Astrocyte of the hippocampus (primary cell): Measurements from ENCODE around the gene GIMAP8.
"Not testable (repeated sequence)": the region's sequence is repeated elsewhere in the genome, so short reads cannot be mapped to it uniquely, and the experiment has no call there.

Experiments used
- DNase-seq: peaks from one replicate; pipeline ENCODE4 v3.0.0; 2011; ENCODE audit warnings: low read depth, low spot score

The GIMAP8 gene

GRCh38 chr7:150464962-150465361 is 14.5 kb downstream of the GIMAP8 start:
- no peak for DNase-seq

DNA sequence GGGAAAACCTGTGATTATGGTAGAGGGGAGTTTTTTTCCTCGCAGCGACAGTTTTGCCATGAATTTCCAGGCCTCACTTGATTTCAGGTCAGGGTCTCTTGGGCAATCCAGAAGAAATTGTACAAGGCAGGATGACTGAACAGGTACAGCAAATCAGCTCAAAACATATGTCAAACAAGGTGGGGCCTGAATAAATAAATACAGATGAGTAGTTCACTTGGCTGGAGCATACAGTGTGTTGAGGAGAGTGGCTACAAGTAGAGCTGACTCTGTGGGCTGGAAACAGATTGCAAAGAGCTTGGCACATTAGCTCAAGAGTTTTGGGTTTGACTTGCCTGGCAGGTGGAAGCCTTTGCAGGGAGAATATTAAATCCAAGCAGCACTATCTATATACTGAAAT is 15.0 kb downstream of the GIMAP8 start:
- no peak for DNase-seq

DNA sequence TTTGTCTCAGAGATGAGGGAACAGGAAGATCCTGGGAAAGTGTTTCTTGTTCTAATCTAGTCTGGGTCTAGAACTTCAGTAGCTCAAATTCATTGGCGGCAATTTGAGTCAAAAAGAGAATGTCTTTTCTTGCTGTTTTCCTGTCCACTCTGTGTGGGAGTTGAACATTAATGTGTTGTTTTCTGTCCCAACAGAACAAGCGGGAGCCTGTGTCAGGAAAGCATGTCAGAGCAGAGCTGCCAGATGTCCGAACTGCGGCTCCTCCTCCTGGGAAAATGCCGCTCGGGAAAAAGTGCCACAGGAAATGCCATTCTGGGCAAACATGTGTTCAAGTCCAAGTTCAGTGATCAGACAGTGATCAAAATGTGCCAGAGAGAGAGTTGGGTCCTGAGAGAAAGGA is 16.0 kb downstream of the GIMAP8 start:
- no peak for DNase-seq

DNA sequence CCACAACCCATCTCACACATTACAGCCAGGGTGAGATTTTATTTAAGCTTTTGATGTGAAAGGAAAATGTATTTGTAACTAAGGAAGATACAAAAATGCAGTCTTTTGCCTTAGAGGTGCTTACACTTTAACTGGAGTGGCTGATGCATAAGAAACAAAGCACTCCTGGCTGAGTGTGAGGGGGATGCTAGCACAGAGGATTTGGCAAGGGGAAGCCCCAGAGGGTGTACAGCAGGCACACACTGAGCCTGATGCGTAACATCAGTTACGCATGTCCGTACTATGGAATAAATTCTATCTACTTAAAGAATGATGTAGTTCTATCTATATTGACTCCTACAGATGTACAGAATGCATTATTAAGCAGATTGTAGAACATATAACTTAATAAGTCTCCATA is 17.8 kb downstream of the GIMAP8 start:
- DNase-seq = no peak

GRCh38 chr7:150471886-150472285 is 21.5 kb downstream of the GIMAP8 start:
- no peak for DNase-seq

DNA sequence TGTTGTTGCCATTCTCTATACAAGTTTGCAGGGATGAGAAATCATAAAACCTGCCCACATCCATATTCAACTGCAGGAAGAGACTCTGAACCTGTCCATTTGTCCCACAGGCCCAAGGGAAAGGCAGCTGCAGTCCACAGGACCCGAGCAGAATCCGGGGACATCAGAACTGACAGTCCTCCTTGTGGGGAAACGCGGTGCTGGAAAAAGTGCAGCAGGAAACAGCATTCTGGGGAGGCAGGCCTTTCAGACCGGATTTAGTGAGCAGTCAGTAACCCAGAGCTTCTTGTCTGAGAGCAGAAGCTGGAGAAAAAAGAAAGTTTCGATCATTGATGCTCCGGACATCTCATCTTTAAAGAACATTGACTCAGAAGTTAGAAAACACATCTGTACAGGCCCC is 23.5 kb downstream of the GIMAP8 start:
- no peak for DNase-seq

- no peak for DNase-seq
These were observed 25.9 kb downstream of the GIMAP8 start for GRCh38 chr7:150476285-150476684.

DNA sequence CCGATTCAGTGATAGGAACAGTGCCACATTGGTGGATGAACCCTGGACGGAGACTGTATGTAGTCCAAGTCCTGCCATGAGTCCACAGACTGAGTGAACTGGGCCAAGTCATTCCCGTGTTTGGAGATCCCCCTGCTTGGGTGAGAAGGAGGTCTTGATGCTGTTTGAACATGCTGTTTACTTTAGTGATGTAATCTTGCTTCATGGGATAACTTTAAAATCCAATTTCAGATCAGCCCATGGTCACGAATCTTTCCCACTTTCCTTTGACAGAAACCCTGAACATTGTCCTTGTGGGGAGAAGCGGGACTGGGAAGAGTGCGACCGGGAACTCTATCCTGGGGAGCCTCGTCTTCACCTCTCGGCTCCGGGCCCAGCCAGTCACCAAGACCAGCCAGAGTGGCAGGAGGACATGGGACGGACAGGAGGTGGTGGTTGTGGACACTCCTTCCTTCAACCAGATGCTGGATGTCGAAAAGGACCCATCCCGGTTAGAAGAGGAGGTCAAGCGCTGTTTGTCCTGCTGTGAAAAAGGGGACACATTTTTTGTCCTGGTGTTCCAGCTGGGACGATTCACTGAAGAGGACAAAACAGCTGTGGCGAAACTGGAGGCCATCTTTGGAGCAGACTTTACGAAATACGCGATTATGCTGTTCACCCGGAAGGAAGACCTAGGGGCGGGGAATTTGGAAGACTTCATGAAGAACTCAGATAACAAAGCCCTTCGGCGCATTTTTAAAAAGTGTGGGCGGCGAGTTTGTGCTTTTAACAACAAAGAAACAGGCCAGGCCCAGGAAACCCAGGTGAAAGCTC is 26.6 kb downstream of the GIMAP8 start:
- DNase-seq = no peak

- DNase-seq = no peak
These were observed 28.7 kb downstream of the GIMAP8 start for GRCh38 chr7:150479023-150479716.

DNA sequence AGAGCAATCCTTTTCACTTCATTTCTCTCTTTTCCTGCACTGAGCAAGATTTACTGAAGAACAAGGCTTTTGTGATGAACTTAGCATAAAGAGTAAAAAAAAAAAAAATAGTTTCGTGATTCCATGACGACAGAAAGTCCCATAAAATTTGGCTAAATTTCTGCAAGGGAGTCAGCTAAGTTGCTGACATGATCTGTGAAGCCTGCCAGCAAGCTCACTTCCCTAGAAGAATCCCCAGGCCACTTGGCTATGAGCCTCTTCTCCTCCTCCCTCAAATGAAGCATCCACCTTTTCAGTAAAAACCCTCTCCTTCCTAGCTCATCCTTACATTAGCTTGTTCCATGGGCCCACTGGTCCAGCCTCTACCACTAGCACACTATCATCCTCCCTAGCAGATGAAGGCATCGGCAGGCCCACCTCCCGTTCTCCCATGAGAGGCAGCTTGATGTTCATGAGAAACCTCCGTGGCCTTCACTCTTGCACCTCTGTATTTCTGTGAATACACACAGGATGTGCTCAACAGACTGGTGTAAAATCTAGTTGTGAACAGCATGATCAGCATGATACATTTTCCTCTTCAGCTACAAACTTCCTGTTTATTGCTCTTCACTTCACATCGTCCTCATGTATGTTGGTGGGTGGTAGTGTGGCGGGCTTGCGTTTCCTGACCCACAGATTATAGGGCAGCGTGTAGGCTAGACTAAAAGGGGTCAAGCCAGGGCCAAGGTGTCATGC is 30.9 kb downstream of the GIMAP8 start:
- DNase-seq = no peak

GRCh38 chr7:150481922-150482321 is 31.5 kb downstream of the GIMAP8 start:
- no peak for DNase-seq

GRCh38 chr7:150483514-150483913 is 33.1 kb downstream of the GIMAP8 start:
- not testable (repeated sequence) for DNase-seq

- not testable (repeated sequence) for DNase-seq
These were observed 33.6 kb downstream of the GIMAP8 start for GRCh38 chr7:150484071-150484470.

DNA sequence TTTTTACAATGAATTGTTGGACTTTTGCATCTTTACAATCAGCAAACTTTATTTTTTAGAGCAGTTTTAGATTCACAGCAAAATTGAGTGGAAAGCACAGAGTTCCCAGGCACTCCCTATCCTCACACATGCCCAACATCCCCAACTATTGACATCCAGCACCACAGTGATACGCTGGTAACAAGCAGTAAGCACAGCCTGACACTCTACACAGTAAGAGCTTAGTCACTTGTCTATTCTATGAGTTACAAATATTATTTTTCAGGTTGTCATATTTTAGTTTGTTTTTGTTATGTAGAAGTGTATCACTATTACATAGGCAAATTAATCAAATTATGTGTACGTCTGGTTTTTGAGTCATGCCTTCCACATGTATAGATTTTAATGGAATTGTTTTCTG is 37.2 kb downstream of the GIMAP8 start:
- DNase-seq = no peak

DNA sequence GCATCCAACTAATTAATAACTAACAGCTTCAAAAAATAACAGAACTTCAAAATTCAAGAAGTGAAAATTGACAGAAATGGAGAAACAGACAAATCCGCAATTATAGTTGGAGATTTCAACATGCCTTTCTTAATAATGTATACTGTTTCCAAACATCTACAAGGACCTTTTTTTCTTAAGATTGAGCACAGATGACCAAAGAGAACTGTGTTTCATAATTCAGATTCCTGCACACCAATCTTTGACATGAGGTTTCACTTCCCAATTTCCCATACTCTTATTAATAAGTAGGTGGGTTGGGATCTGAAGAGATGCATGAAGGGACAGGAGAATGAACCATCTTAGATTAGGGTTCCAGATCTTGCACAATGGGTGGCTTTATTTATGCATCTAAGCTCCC is 39.4 kb downstream of the GIMAP8 start:
- DNase-seq = no peak

DNA sequence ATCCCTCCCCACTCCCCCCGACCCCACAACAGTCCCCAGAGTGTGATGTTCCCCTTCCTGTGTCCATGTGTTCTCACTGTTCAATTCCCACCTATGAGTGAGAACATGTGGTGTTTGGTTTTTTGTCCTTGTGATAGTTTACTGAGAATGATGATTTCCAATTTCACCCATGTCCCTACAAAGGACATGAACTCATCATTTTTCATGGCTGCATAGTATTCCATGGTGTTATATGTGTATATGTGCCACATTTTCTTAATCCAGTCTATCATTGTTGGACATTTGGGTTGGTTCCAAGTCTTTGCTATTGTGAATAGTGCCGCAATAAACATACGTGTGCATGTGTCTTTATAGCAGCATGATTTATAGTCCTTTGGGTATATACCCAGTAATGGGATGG is 43.0 kb downstream of the GIMAP8 start:
- DNase-seq = not testable (repeated sequence)

DNA sequence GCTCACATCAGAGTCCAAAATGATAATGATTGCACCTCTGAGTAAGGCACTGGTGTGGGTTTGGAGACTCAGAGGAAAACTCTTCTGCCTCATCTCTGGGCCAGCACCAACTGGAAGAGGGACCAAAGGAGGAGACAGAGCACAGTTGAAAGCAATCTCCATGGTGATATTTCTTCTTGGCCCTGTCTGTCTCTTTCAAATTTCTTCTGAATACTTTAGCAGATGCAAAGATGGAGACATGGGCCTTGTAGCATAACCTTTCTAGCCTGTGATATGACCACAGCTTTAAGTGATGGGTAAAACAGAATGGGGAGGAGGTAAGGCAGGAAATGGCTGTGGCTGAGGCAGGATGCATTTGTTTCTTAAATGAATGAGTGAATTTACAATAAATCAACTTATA is 52.1 kb downstream of the GIMAP8 start:
- no peak for DNase-seq

DNA sequence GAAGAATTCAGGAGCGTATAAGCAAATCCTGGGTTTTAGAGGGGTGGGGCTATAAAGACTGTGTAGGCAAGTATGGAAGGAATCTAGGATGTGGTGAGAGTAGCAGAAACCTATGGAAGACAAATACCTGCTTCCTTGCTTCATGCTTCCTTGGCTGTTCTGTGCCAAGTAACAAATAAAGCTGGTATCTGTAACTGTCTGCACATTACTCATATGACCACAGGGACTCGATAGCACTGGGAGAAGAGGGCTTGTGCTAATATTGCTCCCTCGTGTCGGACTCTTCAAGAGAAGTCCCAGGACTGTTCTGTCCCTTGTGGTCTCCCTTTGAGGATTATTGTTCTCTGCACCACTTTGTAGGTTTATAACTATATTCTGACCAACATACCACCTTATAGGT is 52.7 kb downstream of the GIMAP8 start:
- no peak for DNase-seq

GRCh38 chr7:150503581-150503980 is 53.2 kb downstream of the GIMAP8 start:
- DNase-seq = no peak

DNA sequence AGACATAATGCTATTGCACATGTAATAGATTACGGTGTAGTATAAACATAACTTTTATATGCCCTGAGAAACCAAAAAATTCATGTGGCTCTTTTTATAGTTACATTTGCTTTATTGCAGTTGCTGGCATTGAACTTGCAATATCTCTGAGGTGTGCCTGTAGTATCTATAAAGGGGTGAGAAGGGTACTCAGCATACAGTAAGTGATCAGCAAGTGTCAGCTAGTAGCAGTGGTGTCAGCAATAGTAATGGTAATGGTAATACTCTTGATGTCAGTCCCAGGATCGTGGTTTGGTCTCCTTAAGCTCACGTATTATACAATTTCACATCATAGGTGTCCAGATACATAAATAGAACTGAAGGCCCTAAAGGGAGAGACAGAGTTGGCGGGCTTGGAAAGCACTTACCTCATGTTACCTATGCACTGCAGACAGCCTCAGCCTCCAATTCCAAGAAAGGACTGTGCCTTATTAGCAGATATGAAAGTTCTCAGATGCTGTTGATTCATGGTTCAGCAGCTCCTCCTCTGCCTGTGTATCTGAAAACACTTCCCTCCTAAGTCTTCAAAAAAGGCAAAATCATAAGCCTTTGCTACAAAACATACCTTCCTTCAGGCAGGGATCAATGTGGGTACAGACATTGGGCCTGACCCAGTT is 57.6 kb downstream of the GIMAP8 start:
- DNase-seq = no peak

GRCh38 chr7:150511048-150511447 is 60.6 kb downstream of the GIMAP8 start:
- no peak for DNase-seq

DNA sequence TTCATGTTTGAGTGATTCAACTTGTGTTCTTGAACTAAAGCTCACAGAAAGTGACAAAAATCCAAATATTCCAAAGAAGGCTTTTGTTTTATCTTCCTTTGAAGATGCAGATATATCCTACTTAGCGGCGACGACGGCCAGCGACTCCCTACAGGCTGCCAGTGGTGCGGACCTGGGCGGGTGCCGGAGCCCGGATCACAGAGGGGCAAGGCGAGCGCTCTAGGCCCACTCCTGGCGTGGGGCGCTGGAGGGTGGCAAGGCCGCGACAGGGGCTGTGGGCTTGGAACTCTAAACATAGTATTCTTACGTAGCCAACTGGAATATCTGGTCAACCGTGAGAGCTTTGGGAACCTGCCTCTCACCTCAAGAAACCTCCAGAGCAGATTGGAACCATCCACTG is 63.3 kb downstream of the GIMAP8 start:
- DNase-seq = no peak
